ENCODE measurements around the gene FER. TPM values are rescaled to one million over a fixed set of nuclear protein-coding genes. Genes with fewer than 3 reads are reported as not detected.

Gene FER
- total and polyA plus RNA-seq, 2 of the 13 experiments (the other 11 are each of a cell fraction or from before 2014, with no cell fraction given), result 7.9 to 29.0 TPM

- no peaks in the 10 kb centered on the region for H3K9me3 ChIP-seq (ENCODE audit: low read length)
- 93% methylated on average over 3 of the region's 3 CpGs for WGBS (ENCODE audit: low lambda C conversion rate)
- H3K4me1 ChIP-seq (ENCODE audit: insufficient read depth, low read length), result no peaks in the 10 kb centered on the region
- ATAC-seq, result no peak
- no peaks in the 10 kb centered on the region for H3K36me3 ChIP-seq (replicated peaks in 1 of 2; ENCODE audit: control insufficient read depth in 1 of 2, insufficient read depth in 2 of 2, low read length in 2 of 2)
- no peaks in the 10 kb centered on the region for H3K79me2 ChIP-seq (ENCODE audit: insufficient read depth, low read length)
- DNase-seq (ENCODE audit: low spot score), result no peak
- H3K4me3 ChIP-seq (replicated peaks in 1 of 3; ENCODE audit: insufficient read depth in 1 of 3, low read depth in 2 of 3, low read length in 3 of 3), result no peak overlapping the region
- in situ Hi-C loops (cut with HindIII; ENCODE audit: extremely low pct_ligation_motif_present, low pct_unique_long_range_greater_than_20kb) (no loop called here), intact Hi-C loops (cut with micrococcal nuclease; ENCODE audit: unreplicated experiment) (no loop called here)
- no peak for TF ChIP-seq KLF9 (CRISPR knock-in tag; IDR thresholded peaks at IDR 0.05; ENCODE audit: low read depth)
- TF ChIP-seq BCLAF1 (IDR thresholded peaks at IDR 0.05), result no peak
- no peak for TF ChIP-seq NONO (IDR thresholded peaks at IDR 0.05)
- TF ChIP-seq NONO (CRISPR knock-in tag; conservative IDR thresholded peaks at IDR 0.05), result no peak
- TF ChIP-seq ZNF816 (CRISPR knock-in tag; IDR thresholded peaks at IDR 0.05; ENCODE audit: borderline replicate concordance), result no peak
- TF ChIP-seq MEIS2 (CRISPR knock-in tag; IDR thresholded peaks at IDR 0.05), result no peak
- TF ChIP-seq NKX3-1 (CRISPR knock-in tag; IDR thresholded peaks at IDR 0.05), result no peak
- TF ChIP-seq POGK (CRISPR knock-in tag; conservative IDR thresholded peaks at IDR 0.05), result no peak
- TF ChIP-seq POLR2A (IDR thresholded peaks at IDR 0.05; ENCODE audit: insufficient read depth in 1 of 2, low read depth in 2 of 2, low read length in 2 of 2), result no peak
- TF ChIP-seq PHF21A (CRISPR knock-in tag; IDR thresholded peaks at IDR 0.05), result no peak
- no peak for TF ChIP-seq HMG20A (CRISPR knock-in tag; IDR thresholded peaks at IDR 0.05; ENCODE audit: borderline replicate concordance)
- no peak for TF ChIP-seq ZNF737 (CRISPR knock-in tag; IDR thresholded peaks at IDR 0.05; ENCODE audit: borderline replicate concordance)
- no peak for TF ChIP-seq ZNF747 (CRISPR knock-in tag; IDR thresholded peaks at IDR 0.05; ENCODE audit: borderline replicate concordance)
- no peak for TF ChIP-seq RBFOX2 (IDR thresholded peaks at IDR 0.05; ENCODE audit: low read depth, low read length)
- no peak for TF ChIP-seq JUND (CRISPR knock-in tag; IDR thresholded peaks at IDR 0.05)
- no peak for TF ChIP-seq NPAS2 (CRISPR knock-in tag; IDR thresholded peaks at IDR 0.05; ENCODE audit: borderline replicate concordance)
- TF ChIP-seq ZNF501 (CRISPR knock-in tag; IDR thresholded peaks at IDR 0.05), result no peak
- no peak for TF ChIP-seq MIER2 (CRISPR knock-in tag; IDR thresholded peaks at IDR 0.05)
- no peak for TF ChIP-seq ZFP62 (CRISPR knock-in tag; IDR thresholded peaks at IDR 0.05)
- TF ChIP-seq MATR3 (CRISPR knock-in tag; IDR thresholded peaks at IDR 0.05), result no peak
- no peak overlapping the region for H3K9ac ChIP-seq (ENCODE audit: insufficient read depth, low read depth, low read length)
- no peak overlapping the region for H3K4me2 ChIP-seq (ENCODE audit: low read depth, low read length)
- ChIA-PET POLR2A (no interaction called here), CTCF (ENCODE audit: low intra/inter-chr PET ratio, low total read pairs) (no interaction called here)
- no peak for FAIRE-seq
- H4K20me1 ChIP-seq (ENCODE audit: insufficient read depth, low read length), result no peaks in the 10 kb centered on the region
- H3K27ac ChIP-seq (ENCODE audit: extremely low read length, insufficient read depth, low read length), result no peak overlapping the region
- BruUV-seq (replicated peaks), result no TSS peak
- H2AFZ ChIP-seq (ENCODE audit: low read length), result no peak overlapping the region
- H3K27me3 ChIP-seq (ENCODE audit: control insufficient read depth in 1 of 2, insufficient read depth in 2 of 2, low read length in 2 of 2), result no peaks in the 10 kb centered on the region
Observed at GRCh38 chr5:108830705-108831276, 83.1 kb downstream of the FER start.

Measured in HepG2 (cell line).